Frontal cortex (tissue), 4 donors: ENCODE data around the gene RAB40AL. TPM values are rescaled to one million over a fixed set of nuclear protein-coding genes. Genes with fewer than 3 reads are reported as not detected.
"Not testable (repeated sequence)": the region's sequence is repeated elsewhere in the genome, so short reads cannot be mapped to it uniquely, and the experiment has no call there.

Experiments
- DNase-seq, 2 donors: peaks; one replicate each; pipeline ENCODE4 v3.0.0; 2012; ENCODE audit warnings: low spot score in 2 of 2
- FAIRE-seq: peaks from 2 replicates; lab custom pipeline; 2012; peaks lifted over from hg19 to GRCh38; lab: Jason Lieb, UNC
- total RNA-seq: library from RNA; depleted of rRNA; stranded (reverse); fragments of >200 nt; gene quantifications from one replicate; pipeline ENCODE4 v1.2.3, GENCODE V29; 2014
- donor health status: control.
- donor health status: control.
- donor health status: control.

Gene RAB40AL, protein sequence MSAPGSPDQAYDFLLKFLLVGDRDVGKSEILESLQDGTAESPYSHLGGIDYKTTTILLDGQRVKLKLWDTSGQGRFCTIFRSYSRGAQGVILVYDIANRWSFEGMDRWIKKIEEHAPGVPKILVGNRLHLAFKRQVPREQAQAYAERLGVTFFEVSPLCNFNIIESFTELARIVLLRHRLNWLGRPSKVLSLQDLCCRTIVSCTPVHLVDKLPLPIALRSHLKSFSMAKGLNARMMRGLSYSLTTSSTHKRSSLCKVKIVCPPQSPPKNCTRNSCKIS
- 0.82 TPM for total RNA-seq

DNA sequence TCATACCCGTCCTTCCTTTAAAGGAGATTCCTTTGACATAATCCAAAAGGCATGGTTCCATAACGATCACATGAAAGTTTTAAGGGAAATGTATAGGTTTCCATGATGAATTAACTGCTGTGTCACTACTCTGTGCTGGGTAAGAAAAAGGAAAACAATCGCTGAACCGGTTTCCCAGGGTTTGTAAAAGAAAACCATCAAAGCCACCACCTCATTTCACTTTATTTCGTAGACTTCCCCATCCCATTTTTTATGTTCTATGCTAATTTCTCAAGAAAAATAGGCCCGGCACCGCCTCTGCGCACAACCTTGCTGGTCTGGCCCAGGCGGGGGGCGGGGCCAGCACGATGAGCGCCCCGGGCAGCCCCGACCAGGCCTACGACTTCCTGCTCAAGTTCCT lies at the start of gene RAB40AL:
Gene RAB40AL (plus strand): TSS at position 301 of the 400 bp plus-strand sequence. CDS start 47 bp downstream, at position 348.
- DNase-seq, FAIRE-seq: not testable (repeated sequence)

DNA sequence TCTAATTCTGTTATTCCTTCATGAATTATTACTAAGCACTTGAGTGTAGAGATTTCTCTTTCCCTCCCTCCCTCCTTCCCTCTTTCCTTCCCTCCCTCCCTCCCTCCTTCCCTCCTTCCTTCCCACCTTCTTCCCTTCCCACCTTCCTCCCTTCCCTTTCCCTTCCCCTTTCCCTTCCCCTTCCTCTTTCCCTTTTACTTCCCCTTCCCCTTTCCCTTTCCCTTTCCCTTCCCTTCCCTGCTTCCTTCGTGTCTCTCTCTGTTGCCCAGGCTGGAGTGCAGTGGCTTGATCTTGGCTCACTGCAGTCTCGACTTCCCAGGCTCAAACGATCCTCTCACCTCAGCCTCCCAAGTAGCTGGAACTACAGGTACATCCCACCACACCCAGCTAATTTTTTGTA lies 49.4 kb upstream of the RAB40AL start:
- DNase-seq (no peak), FAIRE-seq (no peak)

DNA sequence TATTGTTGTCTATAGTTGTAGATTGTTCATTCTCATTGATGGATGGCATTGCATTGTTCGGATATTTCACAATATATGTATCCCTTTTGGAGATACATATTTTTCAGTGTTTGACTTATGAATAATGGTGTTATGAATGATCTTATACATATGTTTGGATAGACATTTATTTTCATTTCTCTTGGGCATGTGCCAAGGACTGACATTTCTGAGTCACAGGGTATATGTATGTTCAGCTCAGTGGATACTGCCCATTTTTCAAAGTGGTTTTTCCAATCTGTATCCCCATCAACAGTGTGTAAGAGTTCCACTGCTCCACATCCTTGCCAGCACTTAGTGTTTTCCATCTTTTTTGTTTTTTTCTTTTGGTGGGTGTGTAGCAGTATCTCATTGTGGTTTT lies 45.0 kb upstream of the RAB40AL start:
- FAIRE-seq, result no peak
- no peak for DNase-seq

DNA sequence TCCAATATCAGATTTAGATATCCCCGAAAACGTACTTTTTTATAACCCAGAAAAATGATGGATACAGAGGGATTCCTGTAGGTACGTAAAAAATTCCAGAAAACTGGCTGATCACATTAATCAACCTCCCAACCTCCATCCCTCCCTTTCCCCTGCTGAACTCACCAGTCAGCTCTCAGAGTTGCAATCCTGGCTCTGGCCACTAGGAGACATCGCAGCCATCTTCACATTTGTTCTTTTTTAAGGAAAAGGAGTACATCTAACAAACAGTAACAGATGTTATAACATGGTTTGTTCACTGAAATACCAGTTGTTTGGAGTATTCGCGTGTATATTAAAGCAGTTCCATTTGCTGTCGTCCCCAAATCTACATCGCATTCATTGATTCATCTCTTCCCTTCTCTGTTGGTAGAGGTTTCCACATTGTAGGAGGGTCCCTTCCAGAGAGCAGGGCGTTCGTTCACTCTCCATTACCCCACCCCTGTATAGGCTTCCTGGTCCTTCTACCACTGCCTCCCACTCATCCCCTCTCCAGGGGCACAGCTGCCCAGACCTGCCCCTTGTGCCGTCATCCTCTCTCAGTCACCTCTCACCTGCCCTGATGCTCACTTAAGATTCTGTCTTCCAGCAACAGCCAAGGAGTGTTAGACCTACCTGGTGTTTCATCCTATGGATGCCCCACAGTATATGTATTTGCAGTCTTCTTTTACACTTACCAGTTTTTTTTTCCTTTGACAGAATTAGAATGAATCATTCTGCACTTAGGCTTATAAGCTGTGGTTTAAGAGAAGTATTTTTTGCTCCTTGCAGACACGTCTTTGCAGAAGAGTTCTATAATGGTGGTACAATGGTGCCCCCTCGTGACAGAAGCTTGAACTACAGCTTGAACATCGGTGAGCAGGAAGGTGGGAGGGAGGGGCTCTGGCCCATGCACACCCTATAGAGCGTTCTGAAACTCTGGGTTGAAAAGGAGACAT lies 36.8 kb upstream of the RAB40AL start:
- DNase-seq, result no peak
- FAIRE-seq, result no peak

DNA sequence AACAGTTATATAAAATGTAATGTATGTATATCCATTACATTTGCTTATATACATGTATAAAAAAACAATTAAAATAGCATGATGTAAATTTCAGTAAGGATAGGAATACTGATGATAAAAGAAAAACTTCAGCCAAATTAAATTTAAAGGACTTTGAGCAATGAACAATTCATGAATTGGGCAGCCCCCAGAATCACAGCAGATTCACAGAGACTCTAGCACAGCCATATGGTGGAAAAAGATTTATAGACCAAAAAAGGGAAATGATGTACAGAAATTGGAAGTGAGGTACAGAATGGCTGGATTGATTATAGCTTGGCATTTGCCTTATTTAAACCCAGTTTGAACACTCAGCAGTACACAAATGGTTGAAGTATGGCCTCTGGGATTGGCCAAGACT lies 34.7 kb upstream of the RAB40AL start:
- DNase-seq (no peak), FAIRE-seq (no peak)

DNA sequence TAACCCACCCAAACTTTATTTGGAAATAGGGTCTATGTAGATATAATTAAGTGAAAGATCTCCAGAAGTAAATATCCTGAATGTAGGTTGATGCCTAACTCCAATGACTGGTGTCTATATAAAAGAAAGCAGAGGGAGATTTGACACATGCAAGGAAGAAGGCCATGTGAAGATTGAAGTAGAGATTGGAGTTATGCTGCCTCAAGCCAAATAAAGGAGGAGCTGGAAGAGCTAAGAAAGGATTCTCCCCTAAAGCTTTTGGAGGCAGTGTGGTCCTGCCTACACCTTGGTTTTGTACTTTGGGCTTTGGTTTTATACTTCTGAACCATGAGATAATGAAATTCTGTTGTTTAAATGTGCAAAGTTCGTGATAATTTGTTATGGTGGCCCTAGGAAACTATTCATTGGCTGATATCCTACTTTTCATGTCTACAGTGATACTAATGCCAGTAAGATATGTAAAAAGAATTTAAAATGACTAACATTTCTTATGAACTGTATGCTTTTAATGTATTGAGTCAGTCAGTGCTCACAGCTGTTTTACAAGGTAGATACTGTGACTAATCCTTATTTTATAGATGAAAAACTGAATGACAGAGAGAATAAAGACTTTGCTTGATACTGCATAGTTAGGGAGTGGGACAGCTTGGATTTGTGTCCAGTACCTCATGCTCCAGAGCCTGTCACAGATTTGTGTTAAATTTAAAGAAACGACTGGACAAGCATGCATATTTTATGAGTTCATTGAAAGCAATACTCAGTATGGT lies 5.9 kb upstream of the RAB40AL start:
- DNase-seq (no peak), FAIRE-seq (no peak)

DNA sequence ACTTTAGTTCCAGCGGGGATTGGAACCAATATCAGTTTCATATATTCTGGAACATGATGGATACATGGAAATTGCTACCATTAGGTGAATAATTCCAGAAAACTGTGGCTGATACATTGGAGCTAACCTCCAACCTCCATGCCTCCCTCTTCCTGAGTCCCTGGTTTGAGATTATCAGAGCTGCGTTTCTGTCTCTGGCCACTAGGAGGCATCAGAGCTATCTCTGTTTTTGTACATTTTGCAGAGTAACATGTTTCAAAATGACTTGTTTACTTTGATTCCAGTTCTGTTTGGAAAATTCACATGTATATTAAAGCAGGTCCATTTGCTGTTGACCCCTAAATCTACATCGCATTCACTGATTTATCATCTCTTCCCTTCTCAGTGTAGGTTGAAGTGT lies 2.4 kb upstream of the RAB40AL start:
- peak in 1 of 2 donors; percentile 17 for DNase-seq
- FAIRE-seq, result no peak

DNA sequence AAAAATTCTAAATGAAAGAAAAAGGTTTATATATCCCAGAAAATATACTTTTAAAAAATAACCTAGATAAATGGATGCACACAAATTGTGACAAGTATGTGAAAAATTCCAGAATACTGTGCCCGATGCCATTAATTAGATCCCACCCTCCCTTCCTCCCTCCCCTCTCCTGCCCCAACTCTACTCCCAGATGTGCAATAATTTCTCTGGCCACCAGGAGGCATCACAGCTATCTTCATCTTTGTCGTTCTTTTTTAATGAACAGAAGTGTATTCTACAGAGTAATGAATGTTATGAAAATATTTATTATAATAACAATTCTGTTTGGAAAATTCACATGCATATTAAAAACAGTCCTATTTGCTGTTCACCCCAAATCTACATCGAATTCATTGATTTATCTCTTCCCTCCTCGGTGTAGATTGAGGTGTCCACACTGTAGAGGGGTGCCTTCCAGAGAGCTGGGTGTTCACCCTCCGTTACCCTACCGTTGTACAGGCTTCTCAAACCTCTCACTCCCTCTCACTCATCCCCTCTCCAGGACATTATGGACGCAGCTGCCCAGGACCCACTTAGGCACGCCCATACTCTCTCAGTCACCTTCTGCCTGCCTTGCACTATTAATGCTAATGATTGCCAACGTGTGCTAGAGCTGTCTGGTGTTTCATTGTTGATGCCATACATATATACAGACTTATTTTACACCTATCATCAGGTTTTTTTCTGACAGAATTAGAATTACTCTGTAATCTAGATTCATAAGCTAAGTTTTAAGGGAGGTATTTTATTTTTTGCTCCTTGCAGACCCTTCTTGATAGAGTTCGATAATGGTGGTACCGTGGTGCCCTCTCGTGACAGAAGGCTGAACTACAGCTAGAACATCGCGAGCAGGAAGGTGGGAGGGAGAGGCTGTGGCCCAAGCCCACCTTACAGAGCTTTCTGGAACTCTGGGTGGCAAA lies 14.1 kb downstream of the RAB40AL start:
- DNase-seq (peak; percentile 7 to 11), FAIRE-seq (no peak)

DNA sequence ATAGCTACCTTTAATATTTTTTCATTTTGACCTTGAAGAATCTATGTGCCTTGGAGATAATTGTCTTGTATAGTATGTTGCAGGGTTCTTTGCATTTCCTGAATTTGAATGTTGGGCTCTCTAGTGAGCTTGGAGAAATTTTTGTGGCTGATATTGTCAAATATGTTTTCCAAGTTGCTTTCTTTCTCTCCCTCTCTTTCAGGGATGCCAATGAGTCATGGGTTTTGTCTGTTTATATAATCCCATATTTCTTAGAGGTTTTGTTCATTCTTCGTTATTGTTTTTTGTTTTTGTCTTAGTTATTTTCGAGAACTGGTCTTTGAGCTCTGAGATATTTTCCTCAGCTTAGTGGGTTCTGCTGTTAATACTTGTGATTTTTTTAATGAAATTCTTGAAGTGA lies 20.7 kb downstream of the RAB40AL start:
- DNase-seq, result no peak
- no peak for FAIRE-seq

DNA sequence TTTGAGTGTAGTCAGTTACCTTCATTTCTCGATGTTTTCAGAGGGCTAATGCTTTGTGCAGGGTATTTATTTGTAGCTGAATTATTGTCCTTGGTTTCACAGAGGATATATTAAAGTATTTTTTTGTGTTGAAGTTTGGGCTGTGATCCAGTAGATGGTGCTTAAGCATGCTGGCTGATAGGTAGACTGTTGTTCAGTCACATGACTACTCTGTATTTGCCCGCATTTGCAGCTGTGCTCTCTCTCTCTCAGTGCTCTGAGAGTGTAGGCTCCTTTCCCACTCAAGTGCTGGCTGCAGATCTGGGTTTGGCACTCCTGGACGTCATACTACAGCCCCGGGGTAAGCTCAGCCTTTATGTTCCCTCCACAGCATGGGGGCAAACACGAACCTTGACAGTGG lies 21.7 kb downstream of the RAB40AL start:
- DNase-seq, result no peak
- FAIRE-seq, result no peak

DNA sequence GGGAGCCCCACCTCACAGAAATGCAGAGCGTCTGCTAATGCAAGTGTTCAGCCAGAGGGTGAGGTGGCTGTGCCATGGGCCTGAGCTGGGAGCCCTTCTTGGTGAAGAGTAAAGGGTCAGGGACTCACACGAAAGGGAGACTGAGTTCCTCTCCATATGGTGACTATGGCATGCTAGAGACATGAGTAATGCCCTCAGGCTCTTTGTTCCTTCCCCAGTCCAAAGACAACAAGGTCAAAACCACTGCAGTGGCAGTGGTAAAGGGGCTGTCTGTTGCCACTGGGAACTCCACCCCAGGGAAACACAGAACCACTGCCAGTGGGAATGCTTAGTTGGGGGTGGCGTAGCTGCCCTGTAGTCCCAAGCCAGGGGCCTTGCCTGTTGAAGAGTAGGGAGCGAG lies 22.4 kb downstream of the RAB40AL start:
- DNase-seq (no peak), FAIRE-seq (no peak)

DNA sequence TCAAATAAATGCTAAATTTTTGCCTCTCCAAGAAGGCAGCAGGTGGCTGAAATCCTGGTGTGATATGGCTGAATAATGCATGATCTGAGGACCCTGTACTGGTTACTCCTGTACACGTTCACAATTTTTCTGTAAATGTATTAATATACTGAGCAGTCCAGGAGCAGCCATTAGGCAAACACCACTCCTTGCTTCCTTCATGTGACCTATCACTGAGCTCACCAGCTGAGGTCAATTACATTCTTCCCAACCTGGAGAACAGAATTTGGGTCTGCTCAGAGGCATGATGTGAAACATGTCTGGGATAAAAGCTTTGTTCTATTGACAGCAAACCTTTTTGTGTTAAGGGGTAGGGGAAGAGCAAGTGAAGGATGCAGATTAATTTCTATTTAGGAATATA lies 26.9 kb downstream of the RAB40AL start:
- no peak for DNase-seq

DNA sequence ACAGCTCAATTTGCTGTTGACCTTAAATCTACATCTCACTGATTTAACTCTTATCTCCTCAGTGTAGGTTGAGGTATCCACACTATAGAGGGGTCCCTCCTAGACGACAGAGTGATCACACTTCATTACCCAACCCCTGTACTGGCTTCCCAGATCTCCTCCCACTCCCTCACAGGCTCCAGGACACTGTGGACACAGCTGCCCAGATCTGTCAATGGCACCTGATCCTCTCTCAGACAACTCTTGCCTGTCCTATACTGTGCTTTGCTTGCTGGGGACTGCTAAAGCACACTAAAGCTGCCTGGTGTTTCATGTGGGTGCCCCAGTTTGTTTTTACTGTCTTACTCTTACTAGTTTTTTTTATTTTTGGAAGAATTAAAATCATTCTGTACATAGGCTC lies 27.9 kb downstream of the RAB40AL start:
- FAIRE-seq, result no peak
- no peak for DNase-seq

More for the DNA sequence above, 26.9 kb downstream of the RAB40AL start:
- FAIRE-seq, result no peak

DNA sequence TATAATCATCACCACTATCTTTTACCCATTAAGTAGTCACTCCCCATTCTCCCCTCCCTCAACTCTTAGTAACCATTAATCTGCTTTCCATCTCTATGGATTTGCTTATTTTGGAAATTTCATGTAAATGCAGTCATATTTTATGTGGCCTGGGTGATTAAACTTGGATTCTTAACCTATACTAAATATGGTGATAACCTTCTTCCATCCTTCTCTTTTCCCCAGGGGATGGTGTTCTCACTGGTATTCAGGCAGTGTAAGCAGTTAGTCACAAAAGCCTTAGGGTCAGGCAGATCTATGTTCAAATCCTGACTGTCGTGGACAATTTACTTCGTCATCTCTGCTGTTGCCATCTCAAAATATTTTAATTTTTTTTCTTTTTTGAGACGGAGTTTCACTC lies 29.6 kb downstream of the RAB40AL start:
- FAIRE-seq (no peak), DNase-seq (no peak)

DNA sequence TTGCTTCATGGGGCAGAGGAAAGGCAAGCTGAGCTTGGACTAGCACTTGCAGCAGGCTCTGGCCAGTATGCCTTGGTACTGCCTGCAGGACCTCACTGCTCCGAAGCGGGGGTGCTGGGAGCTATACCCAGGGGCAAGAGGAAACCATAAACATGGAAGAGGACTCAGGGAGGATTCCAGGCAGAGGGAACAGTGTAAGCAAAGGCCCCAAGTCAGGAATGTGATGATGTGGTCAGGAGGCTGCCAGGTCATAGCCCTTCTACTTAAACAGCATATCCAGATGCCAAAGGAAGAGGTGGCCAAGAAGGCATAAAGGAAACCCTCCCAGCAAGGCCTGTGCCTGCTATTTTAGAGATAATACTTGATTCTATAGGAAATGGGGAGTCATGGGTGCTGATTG lies 31.1 kb downstream of the RAB40AL start:
- no peak for DNase-seq
- no peak for FAIRE-seq

DNA sequence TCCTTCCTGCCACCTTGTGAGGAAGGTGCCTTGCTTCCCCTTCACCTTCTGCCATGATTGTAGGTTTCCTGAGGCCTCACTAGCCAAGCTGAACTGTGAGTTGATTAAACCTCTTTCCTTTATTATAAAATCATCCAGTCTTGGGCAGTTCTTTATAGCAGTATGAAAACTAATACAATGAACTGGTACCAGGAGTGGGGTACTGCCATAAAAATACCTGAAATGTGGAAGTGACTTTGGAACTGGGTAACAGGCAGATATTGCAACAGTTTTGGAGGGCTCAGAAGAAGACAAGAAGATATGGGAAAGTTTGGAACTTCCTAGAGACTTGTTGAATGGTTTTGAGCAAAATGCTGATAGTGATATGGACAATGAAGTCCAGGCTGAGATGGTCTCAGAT lies 34.5 kb downstream of the RAB40AL start:
- not testable (repeated sequence) for FAIRE-seq

DNA sequence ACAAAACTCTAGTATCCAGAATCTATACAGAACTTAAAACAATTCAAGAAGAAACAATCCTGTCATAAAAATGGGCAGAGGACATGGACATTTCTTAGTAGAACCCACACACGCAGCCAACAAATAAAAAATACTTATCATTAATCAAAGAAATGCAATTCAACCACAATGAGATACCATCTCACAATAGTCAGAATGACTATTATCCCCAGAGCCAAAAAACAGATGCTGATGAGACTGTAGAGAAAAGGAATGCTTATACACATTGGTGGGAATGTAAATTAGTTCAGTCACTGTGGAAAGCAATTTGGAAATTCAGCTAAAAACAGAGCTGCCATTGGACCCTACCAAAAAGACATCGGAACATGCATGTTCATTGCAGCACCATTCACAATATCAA lies 37.9 kb downstream of the RAB40AL start:
- DNase-seq, result no peak
- no peak for FAIRE-seq

More for the DNA sequence above, 34.5 kb downstream of the RAB40AL start:
- not testable (repeated sequence) for DNase-seq

DNA sequence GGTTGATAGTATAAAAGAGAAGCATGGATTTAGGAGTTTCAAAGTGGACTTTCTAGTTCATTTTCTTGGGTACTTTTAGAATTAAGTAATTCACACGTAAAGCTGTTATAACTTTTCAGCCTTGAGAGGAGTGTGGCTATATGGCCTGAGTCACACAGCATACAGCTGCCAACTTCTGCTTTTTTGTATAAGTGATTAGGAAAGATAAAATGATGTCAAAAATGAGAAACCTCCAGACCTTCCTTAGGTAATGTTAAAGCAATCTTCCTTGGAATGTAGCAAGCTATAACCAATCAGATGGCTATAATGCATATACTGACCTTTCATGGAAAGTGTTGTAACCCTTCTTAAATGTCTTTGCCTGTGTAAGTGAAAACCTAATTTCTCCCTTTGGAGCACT lies 39.2 kb downstream of the RAB40AL start:
- no peak for DNase-seq
- FAIRE-seq, result no peak

DNA sequence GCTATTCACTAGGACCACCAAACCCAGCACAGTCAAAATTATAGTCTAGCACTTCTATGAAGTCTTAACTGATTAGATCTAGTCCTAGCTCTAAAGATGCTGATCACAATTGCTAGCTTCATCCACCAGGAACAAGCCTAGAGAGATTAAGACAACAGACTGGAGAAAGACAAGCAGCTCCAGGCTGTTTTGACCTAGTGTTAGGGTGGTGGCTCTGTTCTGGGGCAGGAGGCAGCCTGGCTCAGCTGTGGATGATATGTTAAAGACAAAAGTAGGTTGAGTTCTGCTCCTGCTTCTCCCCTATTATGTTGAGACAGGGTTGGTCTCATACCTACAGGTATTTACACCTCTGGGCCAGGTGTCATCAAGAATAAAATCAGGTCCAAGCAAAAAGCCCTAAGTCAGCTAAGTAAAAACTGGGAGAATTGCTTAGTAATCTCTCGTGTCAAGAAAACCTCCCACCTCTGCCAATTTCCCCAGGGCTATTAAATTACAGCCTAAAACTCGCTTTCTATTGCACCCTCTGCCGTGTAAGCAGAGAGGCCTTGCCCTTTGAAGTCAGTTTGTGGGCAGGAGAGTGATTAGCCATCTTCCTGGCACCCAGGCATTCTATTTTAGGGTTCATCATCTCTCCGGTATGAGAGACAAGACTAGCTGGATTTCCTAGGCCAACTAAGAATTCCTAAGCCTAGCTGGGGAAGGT lies 39.9 kb downstream of the RAB40AL start:
- FAIRE-seq, result no peak
- DNase-seq, result no peak
